OCI-LY1 (cell line): Measurements from ENCODE around the gene ATP1B3.

ENCODE experiments used
- CTCF ChIP-seq: fragments of 200-600 bp; sonication (generic), shearing (Covaris generic); IDR thresholded peaks from 2 replicates; pipeline ENCODE4 v1.5.1; 2017; ENCODE audit warnings: mild to moderate bottlenecking, antibody characterized with exemption, low read length, moderate library complexity, mixed read lengths
- EZH2 ChIP-seq: fragments of 200-600 bp; sonication (generic), shearing (Covaris generic); IDR thresholded peaks from 2 replicates; pipeline ENCODE4 v1.8.0; 2017; ENCODE audit warnings: borderline replicate concordance, mixed run types, mild to moderate bottlenecking, antibody characterized with exemption, low read length, moderate library complexity, mixed read lengths

GRCh38 chr3:141878326-141878725 lies 1.9 kb downstream of the ATP1B3 start:
- no peak for TF ChIP-seq CTCF
- TF ChIP-seq EZH2: no peak
